ENCODE data around the gene DDX51. TPM values are rescaled to one million over a fixed set of nuclear protein-coding genes. Genes with fewer than 3 reads are reported as not detected.

Gene DDX51
- total and polyA plus RNA-seq, 4 donors: 3.3 to 32.4 (median 14.6) TPM

DNA sequence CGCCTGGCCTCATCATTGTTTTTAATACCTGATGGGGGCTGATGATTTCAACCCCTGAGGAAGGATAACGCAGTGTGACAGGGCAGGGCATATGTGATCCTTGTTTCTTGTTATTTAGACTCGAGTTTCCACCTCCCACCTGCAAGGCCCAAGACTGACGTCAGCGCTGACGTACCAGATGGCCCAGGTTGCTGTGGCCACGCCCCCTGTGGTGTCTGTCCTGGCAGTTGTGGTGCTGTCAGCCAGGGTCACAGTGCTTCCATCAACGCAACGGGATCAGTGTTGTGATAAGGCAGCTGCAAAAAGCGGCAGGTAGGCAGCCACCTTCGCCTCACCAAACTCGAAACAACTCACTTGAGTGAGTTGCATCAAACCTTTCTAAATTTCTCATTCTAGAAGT, 18.4 kb downstream of the DDX51 start:
- Histone ChIP-seq H3K4me3 (ENCODE audit: low read length in 2 of 2) (no peak overlapping the region), H3K27me3 (ENCODE audit: control insufficient read depth in 1 of 2, insufficient read depth in 2 of 2, low read length in 1 of 2) (no peaks in the 10 kb centered on the region), H3K9me3 (ENCODE audit: control insufficient read depth, low read length) (no peaks in the 10 kb centered on the region), H3K4me1 (ENCODE audit: control insufficient read depth in 1 of 2, insufficient read depth in 2 of 2, low read length in 2 of 2) (no peaks in the 10 kb centered on the region), H3K27ac (ENCODE audit: low read depth in 1 of 2, low read length in 2 of 2) (no peak overlapping the region), H3K36me3 (ENCODE audit: control insufficient read depth in 1 of 2, insufficient read depth in 2 of 2, low read length in 1 of 2) (peaks cover 0 to 11% of the 10 kb centered on the region in 2 donors)
- ATAC-seq (ENCODE audit: low FRiP score) (no peak), DNase-seq (no peak)
- intact Hi-C loops (cut with DNase I): no loop called here
- WGBS, 2 donors: 96 to 97% methylated on average over 12 of the region's 12 CpGs

GRCh38 chr12:132124766-132125425, 19.2 kb downstream of the DDX51 start:
- Histone ChIP-seq H3K4me1 (ENCODE audit: control insufficient read depth in 1 of 2, insufficient read depth in 2 of 2, low read length in 2 of 2) (no peaks in the 10 kb centered on the region), H3K9me3 (ENCODE audit: control insufficient read depth, low read length) (no peaks in the 10 kb centered on the region), H3K27ac (ENCODE audit: low read depth in 1 of 2, low read length in 2 of 2) (no peak overlapping the region), H3K27me3 (ENCODE audit: control insufficient read depth in 1 of 2, insufficient read depth in 2 of 2, low read length in 1 of 2) (no peaks in the 10 kb centered on the region), H3K36me3 (ENCODE audit: control insufficient read depth in 1 of 2, insufficient read depth in 2 of 2, low read length in 1 of 2) (peaks cover 0 to 11% of the 10 kb centered on the region in 2 donors), H3K4me3 (ENCODE audit: low read length in 2 of 2) (no peak overlapping the region)
- 91 to 97% methylated on average over 19 of the region's 19 CpGs for WGBS, 2 donors
- ATAC-seq (ENCODE audit: low FRiP score) (peak; percentile 7), DNase-seq (peak in 1 of 2 donors; percentile 55)
- intact Hi-C loops (cut with DNase I): no loop called here

DNA sequence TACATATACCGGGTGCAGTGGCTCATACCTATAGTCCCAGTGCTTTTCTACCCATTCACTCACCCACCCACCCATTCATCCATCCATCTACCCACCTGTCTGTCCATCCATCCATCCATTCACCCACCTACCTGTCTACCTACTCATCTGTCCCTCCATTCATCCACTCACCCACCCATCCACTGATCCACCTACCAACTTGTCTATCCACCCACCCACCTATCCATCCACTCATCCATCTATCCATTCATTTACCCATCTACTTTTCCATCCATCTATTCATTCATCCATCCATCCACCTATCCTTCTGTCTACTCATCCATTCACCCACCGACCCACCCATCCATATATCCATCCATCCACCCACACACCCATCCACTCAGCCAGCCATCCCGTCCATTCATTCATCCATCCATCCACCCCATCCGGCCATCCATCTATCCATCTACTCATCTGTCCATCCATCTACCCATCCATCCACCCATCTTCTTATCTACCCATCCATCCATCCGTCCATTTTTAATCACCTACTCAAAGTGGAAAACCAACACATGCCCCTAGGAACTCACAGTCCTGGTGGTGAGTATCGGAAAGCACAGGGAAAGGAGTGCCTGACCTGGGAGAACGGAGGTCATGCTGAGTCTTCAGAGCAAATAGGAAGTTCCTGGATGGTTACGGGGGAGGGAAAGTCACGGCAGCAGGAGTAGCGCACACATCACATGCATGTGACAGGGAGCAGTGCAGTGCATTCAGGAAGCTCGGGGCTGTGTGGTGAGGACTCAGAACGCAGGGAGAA, 20.0 kb downstream of the DDX51 start:
- no peak for ATAC-seq (ENCODE audit: low FRiP score)
- H3K27me3 ChIP-seq (ENCODE audit: control insufficient read depth in 1 of 2, insufficient read depth in 2 of 2, low read length in 1 of 2): no peaks in the 10 kb centered on the region
- intact Hi-C loops (cut with DNase I): no loop called here

GRCh38 chr12:132121283-132121682, 22.8 kb downstream of the DDX51 start:
- WGBS, 2 donors: 94 to 95% methylated on average over 14 of the region's 14 CpGs
- Histone ChIP-seq H3K27me3 (ENCODE audit: control insufficient read depth in 1 of 2, insufficient read depth in 2 of 2, low read length in 1 of 2) (no peaks in the 10 kb centered on the region), H3K4me1 (ENCODE audit: control insufficient read depth in 1 of 2, insufficient read depth in 2 of 2, low read length in 2 of 2) (no peaks in the 10 kb centered on the region), H3K27ac (ENCODE audit: low read depth in 1 of 2, low read length in 2 of 2) (no peak overlapping the region), H3K9me3 (ENCODE audit: control insufficient read depth, low read length) (no peaks in the 10 kb centered on the region), H3K4me3 (ENCODE audit: low read length in 2 of 2) (no peak overlapping the region), H3K36me3 (ENCODE audit: control insufficient read depth in 1 of 2, insufficient read depth in 2 of 2, low read length in 1 of 2) (peaks cover 0 to 8% of the 10 kb centered on the region in 2 donors)
- DNase-seq (no peak), ATAC-seq (ENCODE audit: low FRiP score) (no peak)
- intact Hi-C loops (cut with DNase I): no loop called here

More for the DNA sequence above, 20.0 kb downstream of the DDX51 start:
- peaks cover 0 to 11% of the 10 kb centered on the region in 2 donors for H3K36me3 ChIP-seq (ENCODE audit: control insufficient read depth in 1 of 2, insufficient read depth in 2 of 2, low read length in 1 of 2)
- H3K4me1 ChIP-seq (ENCODE audit: control insufficient read depth in 1 of 2, insufficient read depth in 2 of 2, low read length in 2 of 2): no peaks in the 10 kb centered on the region
- DNase-seq: peak in 1 of 2 donors; percentile 13
- H3K4me3 ChIP-seq (ENCODE audit: low read length in 2 of 2): no peak overlapping the region
- H3K27ac ChIP-seq (ENCODE audit: low read depth in 1 of 2, low read length in 2 of 2): no peak overlapping the region
- 92 to 96% methylated on average over 12 of the region's 12 CpGs for WGBS, 2 donors
- no peaks in the 10 kb centered on the region for H3K9me3 ChIP-seq (ENCODE audit: control insufficient read depth, low read length)

DNA sequence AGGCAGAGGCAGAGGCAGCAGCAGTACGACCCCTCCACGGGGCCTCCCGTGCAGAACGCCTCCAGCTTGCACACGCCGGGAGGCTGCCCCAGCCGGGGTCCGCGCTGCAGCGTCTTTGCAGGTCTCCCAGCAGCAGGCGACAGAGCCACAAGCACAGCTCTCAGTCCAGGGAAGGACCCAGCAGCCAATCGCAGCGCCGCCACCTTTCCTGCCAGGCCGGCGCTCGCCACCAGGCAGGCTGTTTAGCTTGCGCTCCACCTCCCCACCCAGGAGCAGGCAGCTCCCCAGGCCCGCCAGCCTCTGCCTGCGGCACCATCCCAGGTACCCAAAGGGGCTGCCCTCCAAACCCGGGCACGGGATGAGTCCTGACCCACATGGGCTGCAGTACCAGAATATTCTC, 25.2 kb downstream of the DDX51 start:
- H3K36me3 ChIP-seq (ENCODE audit: control insufficient read depth in 1 of 2, insufficient read depth in 2 of 2, low read length in 1 of 2): peaks cover 0 to 13% of the 10 kb centered on the region in 2 donors
- intact Hi-C loops (cut with DNase I): no loop called here
- H3K27me3 ChIP-seq (ENCODE audit: control insufficient read depth in 1 of 2, insufficient read depth in 2 of 2, low read length in 1 of 2): no peaks in the 10 kb centered on the region
- H3K4me3 ChIP-seq (ENCODE audit: low read length in 2 of 2): no peak overlapping the region
- no peak for ATAC-seq (ENCODE audit: low FRiP score)
- H3K9me3 ChIP-seq (ENCODE audit: control insufficient read depth, low read length): no peaks in the 10 kb centered on the region
- H3K4me1 ChIP-seq (ENCODE audit: control insufficient read depth in 1 of 2, insufficient read depth in 2 of 2, low read length in 2 of 2): no peaks in the 10 kb centered on the region
- no peak overlapping the region for H3K27ac ChIP-seq (ENCODE audit: low read depth in 1 of 2, low read length in 2 of 2)
- DNase-seq: no peak
- 77 to 90% methylated on average over 22 of the region's 22 CpGs for WGBS, 2 donors

DNA sequence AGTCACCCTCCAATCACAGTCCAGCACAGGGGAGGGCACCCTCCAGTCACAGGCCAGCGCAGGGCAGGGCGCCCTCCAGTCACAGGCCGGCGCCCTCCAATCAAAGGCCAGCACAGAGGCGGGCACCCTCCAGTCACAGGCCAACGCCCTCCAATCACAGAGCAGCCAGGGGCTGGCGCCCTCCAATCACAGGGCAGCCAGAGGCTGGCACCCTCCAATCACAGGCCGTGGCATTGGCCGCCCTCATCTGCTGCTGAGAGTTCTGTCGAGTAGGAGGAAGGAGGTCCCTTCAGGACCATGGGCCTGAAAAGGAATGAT, 26.6 kb downstream of the DDX51 start:
- WGBS, 2 donors: 91 to 95% methylated on average over 9 to 10 of the region's 10 CpGs
- Histone ChIP-seq H3K36me3 (ENCODE audit: control insufficient read depth in 1 of 2, insufficient read depth in 2 of 2, low read length in 1 of 2) (peaks cover 0 to 16% of the 10 kb centered on the region in 2 donors), H3K27me3 (ENCODE audit: control insufficient read depth in 1 of 2, insufficient read depth in 2 of 2, low read length in 1 of 2) (no peaks in the 10 kb centered on the region), H3K4me3 (ENCODE audit: low read length in 2 of 2) (no peak overlapping the region), H3K27ac (ENCODE audit: low read depth in 1 of 2, low read length in 2 of 2) (no peak overlapping the region), H3K4me1 (ENCODE audit: control insufficient read depth in 1 of 2, insufficient read depth in 2 of 2, low read length in 2 of 2) (no peaks in the 10 kb centered on the region), H3K9me3 (ENCODE audit: control insufficient read depth, low read length) (no peaks in the 10 kb centered on the region)
- DNase-seq (no peak), ATAC-seq (ENCODE audit: low FRiP score) (no peak)
- intact Hi-C loops (cut with DNase I): no loop called here

- H3K4me1 ChIP-seq (ENCODE audit: control insufficient read depth in 1 of 2, insufficient read depth in 2 of 2, low read length in 2 of 2): no peaks in the 10 kb centered on the region
- intact Hi-C loops (cut with DNase I): no loop called here
- ATAC-seq (ENCODE audit: low FRiP score) (peak; percentile 27), DNase-seq (no peak)
- no peak overlapping the region for H3K4me3 ChIP-seq (ENCODE audit: low read length in 2 of 2)
- no peak overlapping the region for H3K27ac ChIP-seq (ENCODE audit: low read depth in 1 of 2, low read length in 2 of 2)
- H3K9me3 ChIP-seq (ENCODE audit: control insufficient read depth, low read length): no peaks in the 10 kb centered on the region
- peaks cover 0 to 13% of the 10 kb centered on the region in 2 donors for H3K36me3 ChIP-seq (ENCODE audit: control insufficient read depth in 1 of 2, insufficient read depth in 2 of 2, low read length in 1 of 2)
- H3K27me3 ChIP-seq (ENCODE audit: control insufficient read depth in 1 of 2, insufficient read depth in 2 of 2, low read length in 1 of 2): no peaks in the 10 kb centered on the region
- WGBS, 2 donors: 97% methylated on average over 58 of the region's 58 CpGs
Observed at GRCh38 chr12:132116709-132117557, 27.2 kb downstream of the DDX51 start.

DNA sequence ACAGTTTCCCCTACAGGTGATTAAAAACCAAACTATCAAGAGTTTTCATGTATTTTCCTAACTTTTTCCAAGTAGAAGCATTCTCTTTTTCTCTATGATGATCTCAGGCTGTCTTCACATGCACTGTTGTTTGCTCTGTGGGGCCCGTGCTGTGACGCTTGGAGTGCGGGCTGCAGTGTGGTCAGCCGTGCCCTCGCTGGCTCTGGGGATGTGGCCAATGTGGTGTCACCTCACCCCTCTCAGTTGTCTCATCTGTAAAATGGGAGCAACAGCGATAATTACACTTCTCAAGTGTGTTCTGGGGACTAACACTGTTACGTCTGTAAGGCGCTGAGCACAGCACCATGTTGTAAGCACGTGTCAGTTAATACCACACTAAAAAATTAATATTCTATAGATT, 28.6 kb downstream of the DDX51 start:
- H3K9me3 ChIP-seq (ENCODE audit: control insufficient read depth, low read length): no peaks in the 10 kb centered on the region
- intact Hi-C loops (cut with DNase I): no loop called here
- no peaks in the 10 kb centered on the region for H3K27me3 ChIP-seq (ENCODE audit: control insufficient read depth in 1 of 2, insufficient read depth in 2 of 2, low read length in 1 of 2)
- WGBS, 2 donors: 97% methylated on average over 9 of the region's 9 CpGs
- ATAC-seq (ENCODE audit: low FRiP score) (no peak), DNase-seq (no peak)
- H3K27ac ChIP-seq (ENCODE audit: low read depth in 1 of 2, low read length in 2 of 2): no peak overlapping the region
- no peaks in the 10 kb centered on the region for H3K4me1 ChIP-seq (ENCODE audit: control insufficient read depth in 1 of 2, insufficient read depth in 2 of 2, low read length in 2 of 2)
- no peak overlapping the region for H3K4me3 ChIP-seq (ENCODE audit: low read length in 2 of 2)
- peaks cover 0 to 15% of the 10 kb centered on the region in 2 donors for H3K36me3 ChIP-seq (ENCODE audit: control insufficient read depth in 1 of 2, insufficient read depth in 2 of 2, low read length in 1 of 2)
